DOHH2 (cell line): ENCODE results near the gene DOCK9.

Experiments
- CTCF ChIP-seq: fragments of 200-600 bp; sonication (generic); IDR thresholded peaks from one replicate; pipeline ENCODE4 v1.5.1; 2014; ENCODE audit warnings: antibody characterized with exemption, mild to moderate bottlenecking, low read depth, low read length; ENCODE audit not compliant: poor library complexity, severe bottlenecking
- EZH2phosphoT487 ChIP-seq: fragments of 200-600 bp; sonication (generic); IDR thresholded peaks from 2 replicates; pipeline ENCODE4 v1.6.1; 2017; ENCODE audit warnings: borderline replicate concordance, mild to moderate bottlenecking, antibody characterized with exemption, low read length, moderate library complexity, mixed read lengths

- TF ChIP-seq CTCF = no peak
- no peak for TF ChIP-seq EZH2phosphoT487
Observed at GRCh38 chr13:98792321-98792720, 185.5 kb downstream of the DOCK9 start.
